BE2C (cell line): ENCODE measurements around the gene SMIM29.
A peak's percentile ranks its signal among the peaks of the same experiment; 100 is the strongest.
"Not testable (repeated sequence)": the region's sequence is repeated elsewhere in the genome, so short reads cannot be mapped to it uniquely, and the experiment has no call there.

Experiments used
- DNase-seq: peaks from one replicate; pipeline ENCODE4 v3.0.0-alpha.2; 2020
- H3K27me3 ChIP-seq: fragments of 250-450 bp; sonication (Bioruptor Pico); 2 replicates; pipeline ENCODE4 v1.5.1; 2020; ENCODE audit warnings: mild to moderate bottlenecking
- H3K36me3 ChIP-seq: fragments of 250-450 bp; sonication (Bioruptor Pico); 2 replicates; pipeline ENCODE4 v1.5.1; 2020; ENCODE audit warnings: mild to moderate bottlenecking
- H3K4me1 ChIP-seq: fragments of 250-450 bp; sonication (Bioruptor Pico); 2 replicates; pipeline ENCODE4 v1.5.1; 2020
- H3K4me3 ChIP-seq: 2 replicates; pipeline ENCODE4 v1.5.1; 2011; ENCODE audit warnings: low read depth, low read length
- H3K9me3 ChIP-seq: fragments of 250-450 bp; sonication (Bioruptor Pico); 2 replicates; pipeline ENCODE4 v1.5.1; 2020
- TF ChIP-seq, protein P1 (sequence below): IDR thresholded peaks from 2 replicates; pipeline ENCODE4 v1.5.1; 2012; ENCODE audit warnings: mild to moderate bottlenecking, low read depth, low read length

Gene SMIM29

DNA sequence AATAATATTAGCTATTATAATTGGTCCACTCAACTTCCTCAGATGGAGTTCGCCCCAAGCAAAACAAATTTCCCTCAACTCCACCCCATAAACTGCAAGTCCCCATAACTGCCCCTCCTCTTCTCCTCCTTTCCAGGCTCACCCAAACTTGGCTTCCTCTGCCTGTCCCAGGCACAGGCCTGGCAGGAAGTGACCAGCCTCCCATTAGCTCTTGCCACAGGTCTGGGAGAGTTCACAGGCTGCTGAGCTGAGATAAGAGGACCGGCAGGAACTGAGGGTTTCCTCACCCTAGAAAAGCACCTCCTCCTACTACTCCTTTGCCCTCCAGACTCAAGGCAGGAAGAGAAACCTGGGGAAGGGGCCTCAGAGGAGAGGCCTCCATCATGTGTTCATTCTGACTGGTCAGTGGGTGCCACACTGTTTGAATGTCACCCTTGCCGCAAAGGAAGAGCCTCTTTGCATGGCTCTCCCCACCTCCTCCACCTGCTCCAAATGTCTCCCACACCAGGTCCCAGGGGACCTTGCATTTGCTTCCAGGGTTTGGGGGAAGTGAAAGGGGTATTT is 24.5 kb upstream of the SMIM29 start:
- Histone ChIP-seq H3K36me3 (no peaks in the 10 kb centered on the region), H3K27me3 (no peaks in the 10 kb centered on the region), H3K4me1 (peaks cover 3% of the 10 kb centered on the region; the same call in 1 of the 2 replicates), H3K9me3 (no peaks in the 10 kb centered on the region), H3K4me3 (no peak overlapping the region)
- TF ChIP-seq, protein P1, sequence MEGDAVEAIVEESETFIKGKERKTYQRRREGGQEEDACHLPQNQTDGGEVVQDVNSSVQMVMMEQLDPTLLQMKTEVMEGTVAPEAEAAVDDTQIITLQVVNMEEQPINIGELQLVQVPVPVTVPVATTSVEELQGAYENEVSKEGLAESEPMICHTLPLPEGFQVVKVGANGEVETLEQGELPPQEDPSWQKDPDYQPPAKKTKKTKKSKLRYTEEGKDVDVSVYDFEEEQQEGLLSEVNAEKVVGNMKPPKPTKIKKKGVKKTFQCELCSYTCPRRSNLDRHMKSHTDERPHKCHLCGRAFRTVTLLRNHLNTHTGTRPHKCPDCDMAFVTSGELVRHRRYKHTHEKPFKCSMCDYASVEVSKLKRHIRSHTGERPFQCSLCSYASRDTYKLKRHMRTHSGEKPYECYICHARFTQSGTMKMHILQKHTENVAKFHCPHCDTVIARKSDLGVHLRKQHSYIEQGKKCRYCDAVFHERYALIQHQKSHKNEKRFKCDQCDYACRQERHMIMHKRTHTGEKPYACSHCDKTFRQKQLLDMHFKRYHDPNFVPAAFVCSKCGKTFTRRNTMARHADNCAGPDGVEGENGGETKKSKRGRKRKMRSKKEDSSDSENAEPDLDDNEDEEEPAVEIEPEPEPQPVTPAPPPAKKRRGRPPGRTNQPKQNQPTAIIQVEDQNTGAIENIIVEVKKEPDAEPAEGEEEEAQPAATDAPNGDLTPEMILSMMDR: no peak
- DNase-seq: peak; percentile 24

DNA sequence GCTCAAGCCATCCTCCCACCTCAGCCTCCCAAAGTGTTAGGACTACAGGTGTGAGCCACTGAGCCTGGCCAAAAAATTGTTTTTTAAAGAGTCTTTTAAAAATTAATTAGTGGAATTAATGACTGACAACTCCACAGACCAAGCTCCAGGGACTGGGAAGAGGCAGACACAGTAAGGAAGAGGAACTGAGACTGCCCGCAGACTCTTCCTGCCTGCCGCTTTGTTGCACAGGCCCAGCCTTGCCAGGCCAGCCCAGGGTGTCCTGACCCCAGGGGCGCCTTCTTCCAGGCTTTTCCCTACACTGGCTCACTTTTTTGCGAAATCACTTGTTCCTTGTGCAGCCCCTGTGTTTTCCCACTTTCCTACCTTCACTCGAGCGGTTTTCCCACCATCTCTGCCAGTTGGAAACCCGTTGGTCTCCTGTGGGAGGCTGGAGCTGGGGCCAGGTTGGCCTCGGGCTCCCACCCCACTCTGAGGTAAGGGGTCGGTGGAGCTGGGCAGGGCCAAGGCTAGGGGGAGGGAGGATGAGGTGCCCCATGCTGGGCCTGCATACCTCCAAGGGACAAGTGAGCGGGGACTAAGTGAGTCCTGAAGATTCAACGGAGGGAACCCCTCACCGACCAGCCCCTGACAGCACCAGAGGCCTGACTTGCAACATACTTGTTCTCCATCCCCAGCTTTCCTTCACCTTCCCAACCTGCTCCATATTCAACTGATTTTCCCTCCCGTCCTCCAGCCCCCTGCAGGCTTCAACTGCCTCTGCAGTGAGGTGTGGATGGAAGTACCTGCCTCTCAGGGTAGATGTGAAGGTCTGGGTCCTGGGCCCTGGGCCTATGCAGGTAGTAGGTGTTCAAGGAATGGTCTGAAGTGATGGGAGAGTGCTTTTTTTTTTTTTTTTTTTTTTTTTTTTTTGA is 23.5 kb upstream of the SMIM29 start:
- DNase-seq: no peak
- Histone ChIP-seq H3K9me3 (no peaks in the 10 kb centered on the region), H3K4me1 (peaks cover 3% of the 10 kb centered on the region; the same call in 1 of the 2 replicates), H3K4me3 (no peak overlapping the region), H3K36me3 (no peaks in the 10 kb centered on the region), H3K27me3 (no peaks in the 10 kb centered on the region)
- TF ChIP-seq, protein P1: peak; percentile 15; the same call in 1 of the 2 replicates

DNA sequence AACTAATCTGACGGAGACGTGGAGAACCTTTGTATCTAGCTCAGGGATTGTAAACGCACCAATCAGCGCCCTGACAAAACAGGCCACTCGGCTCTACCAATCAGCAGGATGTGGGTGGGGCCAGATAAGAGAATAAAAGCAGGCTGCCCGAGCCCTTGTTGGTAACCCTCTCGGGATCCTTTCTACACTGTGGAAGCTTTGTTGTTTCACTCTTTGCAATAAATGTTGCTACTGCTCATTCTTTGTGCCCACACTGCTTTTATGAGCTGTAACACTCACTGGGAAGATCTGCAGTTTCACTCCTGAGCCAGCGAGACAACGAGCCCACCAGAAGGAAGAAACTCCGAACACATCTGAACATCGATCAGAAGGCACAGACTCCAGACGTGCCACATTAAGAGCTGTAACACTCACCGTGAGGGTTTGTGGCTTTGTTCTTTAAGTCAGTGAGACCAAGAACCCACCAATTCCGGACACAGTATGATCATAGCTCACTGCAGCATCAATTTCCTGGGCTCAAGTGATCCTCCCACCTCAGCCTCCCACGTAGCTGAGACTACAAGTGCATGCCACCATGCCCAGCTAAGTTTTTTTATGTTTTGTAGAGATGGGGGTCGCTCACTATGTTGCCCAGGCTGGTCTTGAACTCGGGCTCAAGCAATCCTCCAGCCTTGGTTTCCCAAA is 21.0 kb upstream of the SMIM29 start:
- not testable (repeated sequence) for H3K9me3 ChIP-seq, DNase-seq, H3K36me3 ChIP-seq

DNA sequence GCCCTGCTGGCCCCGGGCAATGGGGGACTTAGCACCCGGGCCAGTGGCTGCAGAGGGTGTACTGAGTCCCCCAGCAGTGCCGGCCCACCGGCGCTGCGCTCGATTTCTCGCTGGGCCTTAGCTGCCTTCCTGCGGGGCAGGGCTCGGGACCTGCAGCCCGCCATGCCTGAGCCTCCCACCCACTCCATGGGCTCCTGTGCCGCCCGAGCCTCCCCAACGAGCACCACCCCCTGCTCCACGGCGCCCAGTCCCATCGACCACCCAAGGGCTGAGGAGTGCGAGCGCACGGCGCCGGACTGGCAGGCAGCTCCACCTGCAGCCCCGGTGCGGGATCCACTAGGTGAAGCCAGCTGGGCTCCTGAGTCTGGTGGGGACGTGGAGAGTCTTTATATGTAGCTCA is 20.3 kb upstream of the SMIM29 start:
- H3K4me1 ChIP-seq, DNase-seq, H3K4me3 ChIP-seq, H3K27me3 ChIP-seq, H3K9me3 ChIP-seq, H3K36me3 ChIP-seq: not testable (repeated sequence)

More for the DNA sequence above, 21.0 kb upstream of the SMIM29 start:
- H3K4me1 ChIP-seq, H3K4me3 ChIP-seq, H3K27me3 ChIP-seq: not testable (repeated sequence)

DNA sequence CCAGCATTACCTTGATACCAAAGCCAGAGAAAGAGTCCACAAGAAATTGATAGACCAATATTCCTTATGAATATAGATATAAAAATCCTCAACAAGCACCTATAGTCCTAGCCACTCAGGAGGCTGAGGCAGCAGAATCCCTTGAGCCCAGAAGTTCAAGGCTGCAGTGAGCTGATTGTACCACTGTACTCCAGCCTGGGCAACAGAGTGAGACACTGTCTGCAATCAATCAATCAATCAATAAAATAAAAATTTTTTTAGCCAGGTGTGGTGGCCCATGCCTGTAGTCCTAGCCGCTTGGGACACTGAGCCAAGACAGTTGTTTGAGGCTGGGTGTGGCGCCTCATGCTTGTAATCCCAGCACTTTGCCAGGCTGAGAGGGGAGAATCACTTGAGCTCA is 18.9 kb upstream of the SMIM29 start:
- no peaks in the 10 kb centered on the region for H3K36me3 ChIP-seq
- no peaks in the 10 kb centered on the region for H3K9me3 ChIP-seq
- no peaks in the 10 kb centered on the region for H3K27me3 ChIP-seq
- no peak overlapping the region for H3K4me3 ChIP-seq
- no peaks in the 10 kb centered on the region for H3K4me1 ChIP-seq
- TF ChIP-seq, protein P1: no peak
- no peak for DNase-seq

DNA sequence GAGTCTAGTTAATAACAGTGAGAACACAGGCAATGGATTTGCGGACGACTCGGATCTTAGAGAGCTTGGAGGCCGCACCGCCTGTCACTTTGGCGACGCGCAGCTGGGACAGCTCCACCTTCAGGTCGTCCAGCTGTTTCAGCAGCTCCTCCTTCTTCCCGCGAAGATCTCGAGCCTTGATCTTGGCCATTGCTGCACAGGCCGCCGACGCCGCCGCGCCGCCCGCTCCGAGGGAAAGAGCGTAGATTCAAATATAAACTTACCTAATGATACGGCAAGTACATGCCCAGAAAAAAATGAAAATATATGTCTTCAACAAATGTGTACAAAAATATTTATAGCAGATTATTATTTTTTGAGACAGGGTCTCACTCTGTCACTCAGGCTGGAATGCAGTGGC is 14.7 kb upstream of the SMIM29 start:
- H3K36me3 ChIP-seq, H3K9me3 ChIP-seq, H3K4me1 ChIP-seq, H3K27me3 ChIP-seq, DNase-seq, H3K4me3 ChIP-seq: not testable (repeated sequence)

GRCh38 chr6:34260576-34261267 is 11.9 kb upstream of the SMIM29 start:
- peak; percentile 72 for DNase-seq
- Histone ChIP-seq H3K4me1 (no peaks in the 10 kb centered on the region), H3K9me3 (no peaks in the 10 kb centered on the region), H3K36me3 (no peaks in the 10 kb centered on the region), H3K27me3 (no peaks in the 10 kb centered on the region), H3K4me3 (peak overlapping the region; percentile 59)
- TF ChIP-seq, protein P1: no peak
